LNCAP (cell line): ENCODE measurements around the gene GTF3C1.

ENCODE experiments used
- TF ChIP-seq, protein P1 (sequence below): fragments of 450-650 bp; IDR thresholded peaks from 2 replicates; pipeline ENCODE4 v1.5.1; 2017; ENCODE audit warnings: mild to moderate bottlenecking

The GTF3C1 gene

GRCh38 chr16:27591837-27592236 lies 42.1 kb upstream of the GTF3C1 start:
- TF ChIP-seq, protein P1, sequence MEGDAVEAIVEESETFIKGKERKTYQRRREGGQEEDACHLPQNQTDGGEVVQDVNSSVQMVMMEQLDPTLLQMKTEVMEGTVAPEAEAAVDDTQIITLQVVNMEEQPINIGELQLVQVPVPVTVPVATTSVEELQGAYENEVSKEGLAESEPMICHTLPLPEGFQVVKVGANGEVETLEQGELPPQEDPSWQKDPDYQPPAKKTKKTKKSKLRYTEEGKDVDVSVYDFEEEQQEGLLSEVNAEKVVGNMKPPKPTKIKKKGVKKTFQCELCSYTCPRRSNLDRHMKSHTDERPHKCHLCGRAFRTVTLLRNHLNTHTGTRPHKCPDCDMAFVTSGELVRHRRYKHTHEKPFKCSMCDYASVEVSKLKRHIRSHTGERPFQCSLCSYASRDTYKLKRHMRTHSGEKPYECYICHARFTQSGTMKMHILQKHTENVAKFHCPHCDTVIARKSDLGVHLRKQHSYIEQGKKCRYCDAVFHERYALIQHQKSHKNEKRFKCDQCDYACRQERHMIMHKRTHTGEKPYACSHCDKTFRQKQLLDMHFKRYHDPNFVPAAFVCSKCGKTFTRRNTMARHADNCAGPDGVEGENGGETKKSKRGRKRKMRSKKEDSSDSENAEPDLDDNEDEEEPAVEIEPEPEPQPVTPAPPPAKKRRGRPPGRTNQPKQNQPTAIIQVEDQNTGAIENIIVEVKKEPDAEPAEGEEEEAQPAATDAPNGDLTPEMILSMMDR: no peak

DNA sequence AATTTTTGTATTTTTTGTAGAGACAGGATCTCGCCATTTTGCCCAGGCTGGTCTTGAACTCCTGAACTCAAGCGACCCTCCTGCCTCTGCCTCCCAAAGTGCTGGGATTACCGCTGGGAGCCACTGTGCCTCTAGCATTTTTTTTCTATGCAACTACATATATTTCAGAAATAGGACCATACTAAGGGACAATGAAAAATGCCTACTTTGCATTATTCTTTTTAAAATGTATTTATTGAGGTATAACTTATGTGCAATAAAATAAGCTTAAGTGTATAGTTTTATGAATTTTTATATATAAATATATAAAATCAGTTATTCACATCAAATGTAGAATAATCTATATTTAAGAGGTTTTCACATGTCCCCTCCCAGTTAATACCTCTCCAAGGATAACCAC lies 38.3 kb upstream of the GTF3C1 start:
- TF ChIP-seq, protein P1: no peak

- TF ChIP-seq, protein P1: no peak
Observed at GRCh38 chr16:27586711-27587110, 37.0 kb upstream of the GTF3C1 start.

- TF ChIP-seq, protein P1: no peak
Observed at GRCh38 chr16:27585200-27585599, 35.5 kb upstream of the GTF3C1 start.

GRCh38 chr16:27583634-27584033 lies 33.9 kb upstream of the GTF3C1 start:
- TF ChIP-seq, protein P1: no peak

- TF ChIP-seq, protein P1: no peak
Observed at GRCh38 chr16:27582883-27583282, 33.2 kb upstream of the GTF3C1 start.

- TF ChIP-seq, protein P1: no peak
Observed at GRCh38 chr16:27579087-27579980, 29.6 kb upstream of the GTF3C1 start.
